NCI-H69 (cell line): Measurements from ENCODE around the gene UNC5A.

Experiments used
- DNase-seq: peaks from one replicate; lab custom pipeline; 2025; lab: John Stamatoyannopoulos, UW

Gene UNC5A

GRCh38 chr5:176820937-176821336, 10.6 kb downstream of the UNC5A start:
- DNase-seq: no peak

DNA sequence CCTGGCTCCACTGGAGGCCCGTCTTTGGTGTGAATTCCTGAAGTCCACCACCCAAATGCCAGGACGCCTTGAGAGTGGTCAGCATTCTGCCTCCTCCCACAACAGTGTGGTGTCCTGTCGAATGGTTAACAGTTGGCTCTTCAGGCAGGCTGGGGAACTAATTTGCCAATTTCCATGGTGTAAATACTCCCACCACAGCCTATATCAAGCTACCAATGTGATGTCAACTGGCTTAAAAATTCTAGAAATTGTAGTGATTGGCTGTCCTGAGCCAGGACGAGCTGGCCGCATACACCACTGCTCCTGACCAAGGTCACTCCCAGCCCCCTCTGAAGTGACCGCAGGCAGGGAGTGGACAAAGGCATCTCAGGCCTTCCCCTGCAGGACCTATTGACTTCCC, 11.1 kb downstream of the UNC5A start:
- no peak for DNase-seq

GRCh38 chr5:176822041-176822792, 11.9 kb downstream of the UNC5A start:
- DNase-seq: peak; percentile 75

- DNase-seq: peak; percentile 67
Measured at GRCh38 chr5:176822793-176823481, 12.6 kb downstream of the UNC5A start.

GRCh38 chr5:176823869-176824412, 13.6 kb downstream of the UNC5A start:
- DNase-seq: no peak

DNA sequence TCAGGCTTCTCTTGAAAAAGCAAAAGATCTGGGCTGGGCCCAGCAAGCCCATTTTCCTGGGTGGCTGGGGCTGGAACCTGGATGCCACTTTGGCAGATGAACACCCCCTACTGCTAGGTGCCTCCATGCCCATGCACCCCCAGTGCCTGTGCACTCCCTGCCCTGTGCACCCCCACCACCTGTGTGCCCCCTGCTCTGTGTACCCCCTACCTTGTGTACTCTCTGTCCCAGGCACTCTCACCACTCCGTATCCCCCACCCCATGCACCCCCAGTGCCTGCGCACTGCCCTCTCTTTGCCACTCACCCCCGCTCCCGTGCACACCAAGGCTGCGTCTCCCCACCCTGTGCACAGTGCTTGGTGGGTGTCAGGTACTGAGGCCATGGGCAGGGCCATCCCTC, 14.2 kb downstream of the UNC5A start:
- no peak for DNase-seq

GRCh38 chr5:176825234-176825633, 14.9 kb downstream of the UNC5A start:
- DNase-seq: no peak

- no peak for DNase-seq
Measured at GRCh38 chr5:176825957-176826356, 15.6 kb downstream of the UNC5A start.

DNA sequence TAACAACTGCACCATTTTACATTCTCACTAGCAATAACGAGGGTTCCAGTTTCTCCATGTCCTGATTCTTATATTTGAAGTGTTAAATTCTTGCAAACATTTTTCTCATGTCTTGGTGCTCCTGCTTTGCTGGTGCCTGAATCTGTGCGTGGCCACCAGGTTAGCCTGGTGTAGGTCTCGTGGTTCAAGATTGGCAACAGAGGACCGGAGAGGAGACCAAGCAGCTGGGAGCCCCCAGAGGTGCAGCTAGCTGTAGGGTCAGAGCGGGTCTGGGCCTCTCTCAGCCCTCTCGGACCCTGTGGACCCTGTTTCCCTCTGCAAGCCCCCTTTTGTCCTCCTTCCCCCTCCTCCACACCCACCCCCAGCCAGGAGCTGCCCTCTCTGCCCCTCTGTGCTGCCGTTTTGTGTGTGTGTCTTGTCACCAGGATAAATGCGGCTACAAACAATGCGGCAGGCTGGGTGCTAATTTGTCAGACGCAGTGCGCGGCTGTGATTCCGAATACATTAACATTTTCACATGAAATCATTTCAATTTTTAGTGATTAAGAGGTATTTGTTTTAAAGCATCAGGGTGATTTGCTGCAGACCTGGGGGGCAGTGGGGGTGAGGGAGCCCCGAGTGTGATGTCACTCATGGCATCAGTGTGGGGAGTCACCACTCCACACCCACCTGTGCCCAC, 17.5 kb downstream of the UNC5A start:
- no peak for DNase-seq

- no peak for DNase-seq
Measured at GRCh38 chr5:176829320-176829719, 19.0 kb downstream of the UNC5A start.

- DNase-seq: no peak
Measured at GRCh38 chr5:176830422-176830994, 20.1 kb downstream of the UNC5A start.

DNA sequence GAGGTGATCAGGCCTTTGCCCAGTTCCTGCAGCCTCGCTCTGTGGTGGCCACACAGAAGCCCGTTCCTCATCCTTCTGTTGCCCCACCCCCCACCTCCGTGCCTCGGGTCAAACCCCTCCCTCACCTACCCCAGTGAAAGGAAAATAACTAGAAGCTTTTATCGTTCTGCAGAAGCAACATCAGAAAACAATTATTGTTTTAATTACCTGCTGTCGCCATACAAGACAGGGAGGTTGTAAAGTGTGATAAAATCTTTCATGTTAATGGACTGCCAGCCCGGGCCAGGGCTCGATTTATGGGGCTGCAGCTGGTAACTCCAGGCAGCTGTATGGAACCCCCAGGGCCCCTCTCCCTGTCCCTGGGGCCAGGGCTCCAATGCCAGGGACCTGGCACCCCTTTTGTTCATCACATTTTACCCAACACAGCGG, 20.6 kb downstream of the UNC5A start:
- peak; percentile 81 for DNase-seq

DNA sequence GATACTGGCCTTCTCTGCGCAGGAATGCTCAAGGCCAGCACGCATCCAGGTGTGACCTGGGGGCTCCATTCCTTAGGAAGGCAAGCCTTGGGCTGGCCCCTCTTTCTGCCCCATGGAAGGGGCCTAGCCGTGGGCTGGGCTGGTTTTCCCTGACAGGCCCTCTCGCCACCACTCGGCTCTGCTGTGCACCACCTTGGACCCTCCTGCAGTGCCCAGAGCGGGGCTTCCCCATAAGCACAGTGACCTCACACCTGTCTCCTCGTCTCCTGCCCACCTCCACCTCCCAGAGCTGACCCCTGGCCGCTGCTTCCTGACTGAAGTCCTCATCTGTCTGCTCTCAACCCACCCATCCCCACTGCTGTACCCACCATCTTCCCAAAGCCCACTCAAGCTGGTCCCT, 21.1 kb downstream of the UNC5A start:
- no peak for DNase-seq

- DNase-seq: no peak
Measured at GRCh38 chr5:176832162-176832561, 21.8 kb downstream of the UNC5A start.

- DNase-seq: no peak
Measured at GRCh38 chr5:176833286-176833685, 22.9 kb downstream of the UNC5A start.

DNA sequence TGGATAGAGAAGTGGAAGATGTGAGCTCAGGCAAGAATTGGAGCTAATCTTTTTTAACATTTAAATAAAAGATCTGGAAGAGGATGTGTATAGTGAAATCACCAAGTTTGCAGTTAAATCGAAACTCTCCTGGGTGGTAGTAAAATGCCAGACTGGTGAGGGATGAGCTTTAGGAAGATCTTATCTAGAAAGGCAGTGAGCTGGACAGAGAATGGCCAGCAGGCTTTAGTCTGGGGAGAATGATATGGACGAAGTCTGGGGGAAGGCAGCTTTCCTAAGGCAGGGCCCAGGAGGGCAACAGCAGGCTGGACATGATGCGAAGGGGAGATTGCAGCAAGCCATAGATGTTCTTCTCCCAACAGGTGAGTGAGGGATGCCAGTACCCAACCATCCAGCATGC, 25.6 kb downstream of the UNC5A start:
- no peak for DNase-seq

- DNase-seq: peak; percentile 38
Measured at GRCh38 chr5:176836811-176837706, 26.7 kb downstream of the UNC5A start.

- DNase-seq: no peak
Measured at GRCh38 chr5:176837707-176838115, 27.4 kb downstream of the UNC5A start.

DNA sequence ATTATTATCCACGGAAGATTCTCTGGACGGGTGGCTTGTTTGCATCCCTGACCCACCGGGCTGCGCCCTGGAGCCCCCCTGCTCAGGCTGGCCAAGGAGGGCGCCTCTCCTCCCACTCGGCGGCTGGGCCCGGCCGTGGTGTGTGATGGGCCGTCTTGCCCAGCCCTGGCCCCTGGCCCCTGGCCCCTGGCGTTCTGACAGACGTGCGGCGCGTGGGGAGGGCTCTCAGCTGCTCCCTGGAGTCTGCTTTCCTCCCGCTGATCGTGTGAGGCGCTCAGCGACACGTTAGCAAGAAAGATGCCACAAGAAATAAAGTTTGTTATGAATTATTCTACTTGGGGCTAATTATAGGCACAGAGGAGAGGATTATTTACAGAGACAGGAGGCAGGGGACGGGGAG, 33.3 kb downstream of the UNC5A start:
- no peak for DNase-seq

DNA sequence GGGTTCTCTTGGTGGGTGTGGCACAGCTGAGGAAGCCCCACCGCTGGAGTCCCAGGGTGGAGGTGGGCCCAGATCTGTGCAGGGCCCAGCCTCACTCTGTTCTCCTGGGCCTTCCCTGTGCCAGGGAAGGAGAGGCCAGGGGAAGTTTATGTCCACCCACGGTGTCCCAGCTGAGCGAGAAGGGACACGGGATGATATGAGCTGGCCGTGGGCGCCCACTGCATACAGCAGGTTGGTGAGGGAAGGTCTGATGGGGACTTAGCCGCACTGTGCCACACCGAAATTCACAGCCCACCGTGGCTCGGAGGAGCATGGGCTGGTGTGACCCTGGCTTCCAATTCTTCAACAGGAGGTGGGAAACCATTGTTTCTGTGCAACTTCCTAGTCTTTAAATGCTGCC, 33.9 kb downstream of the UNC5A start:
- no peak for DNase-seq

DNA sequence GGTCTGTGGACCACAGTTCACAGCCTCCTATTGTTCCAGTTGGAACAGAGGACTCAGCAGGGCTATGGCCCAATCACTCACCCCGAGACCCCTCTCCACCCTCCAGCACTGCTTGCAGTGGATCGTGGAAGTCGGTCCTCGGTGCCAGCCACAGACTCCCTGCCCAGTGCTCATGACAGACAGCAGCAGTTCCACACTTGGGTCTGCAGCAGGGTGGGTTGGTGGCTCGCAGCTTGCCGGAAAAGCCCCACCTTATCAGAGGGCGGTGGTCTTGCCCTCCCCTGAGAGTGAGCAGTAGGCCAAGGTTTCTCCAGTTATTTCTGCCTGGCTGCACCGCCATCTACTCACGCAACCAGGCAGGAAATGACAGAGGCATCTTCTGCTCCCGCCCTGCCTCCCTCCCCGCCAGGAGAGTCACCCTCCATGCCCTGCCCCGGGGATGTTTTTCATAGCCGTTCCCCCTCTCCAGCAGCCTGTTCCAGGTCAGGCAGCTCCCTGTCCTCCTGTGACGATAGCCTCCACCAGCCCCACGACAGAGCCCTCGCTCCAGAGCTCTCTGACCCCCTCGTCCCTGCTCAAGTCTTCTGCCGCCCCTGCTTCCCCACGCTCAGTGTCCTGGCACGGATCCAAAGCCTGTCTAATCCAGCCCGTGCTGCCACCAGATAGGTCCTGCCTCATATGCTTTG, 34.5 kb downstream of the UNC5A start:
- peak; percentile 91 for DNase-seq
